Heart left ventricle (tissue), 13 donors: ENCODE measurements around the gene ZFAND3.

Source experiments
- POLR2A ChIP-seq, 2 donors: fragments of 450-650 bp; IDR thresholded peaks; one replicate each; pipeline ENCODE4 v1.6.1; 2017; ENCODE audit warnings: antibody characterized with exemption in 2 of 2, mild to moderate bottlenecking in 2 of 2, moderate library complexity in 2 of 2
- TF ChIP-seq, protein P1 (sequence below), 12 donors: fragments of 200-600 bp; sonication (generic) in 4 of 12; IDR thresholded peaks; one replicate each; pipeline versions ENCODE4 v1.5.0 to v1.8.0; 2018 to 2022; ENCODE audit warnings: antibody characterized with exemption in 12 of 12, mild to moderate bottlenecking in 5 of 12
- donor health status: ischemic (EF 13 %, LVEDD 7.1; RV severe dilation, severe dysfunction).
- donor health status: DM: no; HTN: yes; CAD: no.
- donor health status: DM: no; HTN: no; CAD: no.
- donor health status: ischemic (EF 25% LVEDD 6.9; RV normal size, moderate dysfunction).
- donor health status: ischemic (EF 25% LVEDD 5.7; RV mildly dilated, moderate dysfunction).
- donor health status: ischemic (EF 35%, LVEDD 5.7; RV mildly dilated, moderate dysfunction).
- donor health status: nonischemic (EF 11% LVEDD 7.7; RV severe dilation, severe dysfunction).
- donor health status: DM: yes; HTN: yes; CAD: no.
- donor health status: PGD.
- donor health status: ischemic (EF 29% LVEDD 5.4; RV normal size, mild dysfunction).
- donor health status: nonischemic (EF 23%, LVEDD 6.1; RV moderate dilation, normal function).

DNA sequence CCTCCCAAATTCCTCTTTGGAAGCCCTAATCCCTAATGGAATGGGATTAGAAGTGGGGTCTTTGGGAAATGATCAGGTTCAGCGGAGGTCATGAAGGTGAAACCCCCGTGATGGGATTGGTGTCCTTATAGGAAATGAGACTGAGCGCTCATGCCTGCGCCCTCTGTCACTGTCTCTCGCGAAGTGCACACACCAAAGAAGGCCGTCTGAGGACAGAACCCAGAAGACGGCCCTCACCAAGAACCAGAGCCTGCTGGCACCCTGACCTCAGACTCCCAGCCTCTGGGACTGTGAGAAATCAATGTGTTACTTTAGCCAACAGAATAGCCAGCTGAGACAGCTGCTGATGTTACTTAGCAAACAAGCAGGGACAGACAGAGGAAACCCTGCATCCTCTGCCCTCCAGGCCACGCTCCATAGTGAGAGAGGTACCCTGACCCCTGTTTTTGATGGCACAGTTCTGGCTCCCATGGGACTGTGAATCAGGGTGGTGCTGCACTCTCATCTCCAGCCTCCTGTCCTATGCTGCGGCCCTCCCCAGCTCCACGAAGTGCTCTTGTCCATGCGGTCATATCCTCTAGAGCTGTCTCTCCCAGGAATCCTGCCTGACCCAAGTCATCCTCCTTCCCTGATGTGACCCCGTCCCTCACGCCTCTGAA, 369.3 kb downstream of the ZFAND3 start:
- TF ChIP-seq, protein P1, sequence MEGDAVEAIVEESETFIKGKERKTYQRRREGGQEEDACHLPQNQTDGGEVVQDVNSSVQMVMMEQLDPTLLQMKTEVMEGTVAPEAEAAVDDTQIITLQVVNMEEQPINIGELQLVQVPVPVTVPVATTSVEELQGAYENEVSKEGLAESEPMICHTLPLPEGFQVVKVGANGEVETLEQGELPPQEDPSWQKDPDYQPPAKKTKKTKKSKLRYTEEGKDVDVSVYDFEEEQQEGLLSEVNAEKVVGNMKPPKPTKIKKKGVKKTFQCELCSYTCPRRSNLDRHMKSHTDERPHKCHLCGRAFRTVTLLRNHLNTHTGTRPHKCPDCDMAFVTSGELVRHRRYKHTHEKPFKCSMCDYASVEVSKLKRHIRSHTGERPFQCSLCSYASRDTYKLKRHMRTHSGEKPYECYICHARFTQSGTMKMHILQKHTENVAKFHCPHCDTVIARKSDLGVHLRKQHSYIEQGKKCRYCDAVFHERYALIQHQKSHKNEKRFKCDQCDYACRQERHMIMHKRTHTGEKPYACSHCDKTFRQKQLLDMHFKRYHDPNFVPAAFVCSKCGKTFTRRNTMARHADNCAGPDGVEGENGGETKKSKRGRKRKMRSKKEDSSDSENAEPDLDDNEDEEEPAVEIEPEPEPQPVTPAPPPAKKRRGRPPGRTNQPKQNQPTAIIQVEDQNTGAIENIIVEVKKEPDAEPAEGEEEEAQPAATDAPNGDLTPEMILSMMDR (IDR thresholded peaks at IDR 0.05) = no peak
- no peak for TF ChIP-seq POLR2A (IDR thresholded peaks at IDR 0.05)
